Transverse colon (tissue), 3 donors: ENCODE results near the gene THSD8.

Source experiments
- CTCF ChIP-seq, 5 experiments: fragments of 200-600 bp in 3 of 5; fragments of 450-650 bp in 2 of 5; sonication (generic) in 3 of 5; IDR thresholded peaks; 1 replicate in 2 of 5; 2 replicates in 3 of 5; pipeline ENCODE4 v1.5.1; 2016 to 2017; ENCODE audit warnings: antibody characterized with exemption in 5 of 5, inconsistent platforms in 3 of 5, mild to moderate bottlenecking in 2 of 5, moderate library complexity in 1 of 5
- EP300 ChIP-seq: sonication (generic); formaldehyde crosslinking; IDR thresholded peaks from one replicate; pipeline ENCODE4 v1.6.1; 2017; ENCODE audit warnings: antibody characterized with exemption, low read depth

- TF ChIP-seq CTCF (IDR thresholded peaks at IDR 0.05) (no peak), EP300 (no peak)
Measured at GRCh38 chr19:12769689-12770088, 32.2 kb upstream of the THSD8 start.
